MM.1S (cell line): ENCODE measurements around the gene BBS2.

ENCODE experiments used
- DNase-seq: peaks from one replicate; pipeline ENCODE4 v3.0.0-alpha.2; 2015
- H2AFZ ChIP-seq: fragments of 300-600 bp; sonication (generic); 2 replicates; pipeline ENCODE4 v1.6.0; 2016; ENCODE audit warnings: antibody characterized with exemption, low read length
- H3F3A ChIP-seq: fragments of 300-600 bp; sonication (generic); 2 replicates; pipeline ENCODE4 v1.6.1; 2016; ENCODE audit warnings: mild to moderate bottlenecking, antibody characterized with exemption, low read length, moderate library complexity, mixed read lengths; ENCODE audit not compliant: insufficient read depth
- H3K27ac ChIP-seq: fragments of 300-600 bp; sonication (generic); 2 replicates; pipeline ENCODE4 v1.5.1; 2016; ENCODE audit warnings: mild to moderate bottlenecking, low read length
- H3K27me3 ChIP-seq: fragments of 300-600 bp; sonication (generic); replicated peaks from 2 replicates; pipeline ENCODE4 v1.6.0; 2016; ENCODE audit warnings: low read length; ENCODE audit not compliant: insufficient read depth
- H3K36me3 ChIP-seq: fragments of 300-600 bp; sonication (generic); replicated peaks from 2 replicates; pipeline ENCODE4 v1.6.1; 2016; ENCODE audit warnings: mild to moderate bottlenecking, low read length, mixed read lengths; ENCODE audit not compliant: insufficient read depth
- H3K4me1 ChIP-seq: fragments of 300-600 bp; sonication (generic); 2 replicates; pipeline ENCODE4 v1.6.1; 2016; ENCODE audit warnings: low read length, mixed read lengths
- H3K4me2 ChIP-seq: fragments of 300-600 bp; sonication (generic); 2 replicates; pipeline ENCODE4 v1.6.0; 2016; ENCODE audit warnings: low read depth, low read length
- H3K4me3 ChIP-seq: fragments of 300-600 bp; sonication (generic); 2 replicates; pipeline ENCODE4 v1.5.1; 2016; ENCODE audit warnings: low read length, mixed read lengths
- H3K79me2 ChIP-seq: fragments of 300-600 bp; sonication (generic); 2 replicates; pipeline ENCODE4 v1.6.1; 2016; ENCODE audit warnings: mixed run types, low read length, mixed read lengths
- H3K9ac ChIP-seq: fragments of 300-600 bp; sonication (generic); 2 replicates; pipeline ENCODE4 v1.6.1; 2016; ENCODE audit warnings: low read length, mixed read lengths
- H3K9me2 ChIP-seq: fragments of 300-600 bp; sonication (generic); replicated peaks from 2 replicates; pipeline ENCODE4 v1.6.1; 2016; ENCODE audit warnings: mild to moderate bottlenecking, low read length, mixed read lengths; ENCODE audit not compliant: insufficient read depth
- H3K9me3 ChIP-seq: fragments of 300-600 bp; sonication (generic); replicated peaks from 2 replicates; pipeline ENCODE4 v1.6.1; 2016; ENCODE audit warnings: mild to moderate bottlenecking, low read length, mixed read lengths; ENCODE audit not compliant: insufficient read depth
- H4K20me1 ChIP-seq: fragments of 300-600 bp; sonication (generic); 2 replicates; pipeline ENCODE4 v1.6.1; 2016; ENCODE audit warnings: mild to moderate bottlenecking, low read length, moderate library complexity, mixed read lengths; ENCODE audit not compliant: insufficient read depth
- CTCF ChIP-seq: fragments of 300-600 bp; sonication (generic); IDR thresholded peaks from 2 replicates; pipeline ENCODE4 v1.5.1; 2016; ENCODE audit warnings: antibody characterized with exemption, low read length, mixed read lengths
- EZH2 ChIP-seq: fragments of 300-600 bp; sonication (generic); optimal IDR thresholded peaks from 2 replicates; pipeline ENCODE3; 2017; ENCODE audit warnings: low read depth, mild to moderate bottlenecking, antibody characterized with exemption, low read length, mixed read lengths
- EZH2phosphoT487 ChIP-seq: fragments of 300-600 bp; sonication (generic); IDR thresholded peaks from 2 replicates; pipeline ENCODE4 v1.6.1; 2018; ENCODE audit warnings: antibody characterized with exemption, low read length

Gene BBS2

GRCh38 chr16:56554441-56554840 lies 34.6 kb upstream of the BBS2 start:
- Histone ChIP-seq H4K20me1 (no peaks in the 10 kb centered on the region), H3K4me1 (peaks cover 10% of the 10 kb centered on the region)

GRCh38 chr16:56551796-56552738 lies 32.2 kb upstream of the BBS2 start:
- peak overlapping the region; percentile 41 for H3K4me2 ChIP-seq
- no peaks in the 10 kb centered on the region for H4K20me1 ChIP-seq
- peaks cover 24% of the 10 kb centered on the region for H3K4me1 ChIP-seq
- no peaks in the 10 kb centered on the region for H3K27me3 ChIP-seq
- H3K36me3 ChIP-seq, result no peaks in the 10 kb centered on the region
- H3K79me2 ChIP-seq, result no peaks in the 10 kb centered on the region
- H3K9ac ChIP-seq, result no peak overlapping the region
- 0 out of 2 replicates have a peak overlapping the region, but pooled peaks have one; percentile 4 for H2AFZ ChIP-seq
- H3K9me3 ChIP-seq, result no peaks in the 10 kb centered on the region
- TF ChIP-seq EZH2phosphoT487 (no peak), EZH2 (no peak), CTCF (no peak)
- H3K4me3 ChIP-seq, result no peak overlapping the region
- no peak overlapping the region for H3K27ac ChIP-seq
- no peaks in the 10 kb centered on the region for H3F3A ChIP-seq
- H3K9me2 ChIP-seq, result no peaks in the 10 kb centered on the region
- peak; percentile 62 for DNase-seq

More at GRCh38 chr16:56554441-56554840, 34.6 kb upstream of the BBS2 start:
- Histone ChIP-seq H3K36me3 (no peaks in the 10 kb centered on the region), H3K4me3 (no peak overlapping the region), H3K9me3 (no peaks in the 10 kb centered on the region), H3K4me2 (no peak overlapping the region), H3K9me2 (no peaks in the 10 kb centered on the region), H2AFZ (no peak overlapping the region), H3K27me3 (no peaks in the 10 kb centered on the region), H3K27ac (no peak overlapping the region), H3K9ac (no peak overlapping the region), H3F3A (no peaks in the 10 kb centered on the region), H3K79me2 (no peaks in the 10 kb centered on the region)
- no peak for DNase-seq
- TF ChIP-seq CTCF (no peak), EZH2phosphoT487 (no peak), EZH2 (no peak)

- Histone ChIP-seq H2AFZ (no peak overlapping the region), H3K4me1 (peaks cover 24% of the 10 kb centered on the region), H3K79me2 (no peaks in the 10 kb centered on the region), H3K4me2 (no peak overlapping the region), H3K27ac (no peak overlapping the region), H3K9ac (no peak overlapping the region), H3K27me3 (no peaks in the 10 kb centered on the region), H3K9me3 (no peaks in the 10 kb centered on the region), H3K36me3 (no peaks in the 10 kb centered on the region), H3K9me2 (no peaks in the 10 kb centered on the region), H4K20me1 (no peaks in the 10 kb centered on the region), H3F3A (no peaks in the 10 kb centered on the region), H3K4me3 (no peak overlapping the region)
- no peak for DNase-seq
- TF ChIP-seq CTCF, result no peak
- no peak for TF ChIP-seq EZH2phosphoT487
- TF ChIP-seq EZH2, result no peak
Measured at GRCh38 chr16:56549744-56550385, 30.0 kb upstream of the BBS2 start.
